ENCODE data around the gene RTTN.

The RTTN gene

DNA sequence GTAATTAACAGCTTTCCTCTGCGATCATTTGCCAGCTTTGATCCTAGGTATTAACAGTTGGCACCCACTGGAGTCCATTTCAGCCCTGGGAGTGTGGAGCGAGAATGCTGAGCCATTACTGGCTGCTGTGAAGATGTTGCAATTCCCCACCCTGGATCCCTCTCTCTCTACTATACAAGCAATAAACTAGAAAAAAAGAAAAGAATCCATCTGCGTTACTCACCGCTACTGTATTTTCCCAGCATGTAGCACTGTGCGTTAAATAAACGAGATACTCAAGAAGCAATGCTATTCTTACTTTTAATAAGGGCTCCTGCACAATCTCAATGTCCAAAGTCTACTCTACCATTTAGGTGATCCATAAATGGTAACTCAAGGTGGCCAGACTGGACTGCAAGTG, 8.5 kb downstream of the RTTN start:
- DNase-seq, result no peak

DNA sequence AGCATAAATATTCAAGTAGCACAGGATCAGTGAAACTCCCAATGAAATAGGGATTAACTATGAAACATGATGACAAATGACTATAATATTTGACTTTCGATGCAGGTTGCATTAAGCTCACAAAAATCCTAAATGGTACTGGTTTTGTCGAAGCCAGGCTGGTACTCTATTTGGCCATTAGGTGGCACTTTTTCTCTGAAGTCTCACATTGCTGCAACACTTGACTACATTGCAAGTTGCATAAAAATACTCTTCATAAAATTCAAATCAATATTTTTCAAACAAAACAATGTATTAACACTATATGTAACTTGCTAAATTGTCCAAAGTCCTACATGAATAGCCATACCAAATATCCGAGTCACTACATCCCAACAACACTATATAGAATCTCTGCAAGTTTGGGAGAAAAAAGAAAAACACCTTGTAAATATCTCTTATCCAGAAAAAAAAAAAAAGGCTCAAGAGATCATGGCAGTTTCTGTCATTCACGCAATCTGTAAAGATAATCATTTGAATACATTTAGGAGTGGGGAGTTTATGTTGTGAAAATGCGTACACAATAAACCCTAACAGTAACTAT, 9.5 kb downstream of the RTTN start:
- DNase-seq, result no peak

DNA sequence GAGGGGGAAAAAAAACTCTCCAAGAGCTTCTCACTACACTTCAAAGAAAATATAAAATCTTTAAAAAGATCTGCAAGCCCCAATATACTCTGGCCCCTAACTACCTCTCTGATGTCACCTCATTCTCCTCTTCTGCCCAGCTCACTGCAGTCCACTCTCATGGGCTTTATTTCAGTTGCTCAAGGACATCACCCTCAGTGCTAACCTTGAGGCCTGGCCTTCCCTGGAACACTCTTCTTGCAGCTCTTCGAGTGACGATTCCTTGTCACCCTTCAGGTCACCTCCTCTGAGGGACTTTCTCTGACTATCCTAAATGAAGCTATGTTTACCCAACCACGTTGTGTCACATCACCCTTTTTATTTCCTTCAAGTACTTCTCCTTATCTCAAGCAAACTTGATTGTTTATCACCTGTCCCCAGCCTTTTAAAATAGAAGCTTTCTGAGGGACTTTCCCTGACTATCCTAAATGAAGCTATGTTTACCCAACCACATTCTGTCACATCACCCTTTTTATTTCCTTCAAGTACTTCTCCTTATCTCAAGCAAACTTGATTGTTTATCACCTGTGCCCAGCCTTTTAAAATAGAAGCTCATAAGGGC, 10.4 kb downstream of the RTTN start:
- no peak for DNase-seq

DNA sequence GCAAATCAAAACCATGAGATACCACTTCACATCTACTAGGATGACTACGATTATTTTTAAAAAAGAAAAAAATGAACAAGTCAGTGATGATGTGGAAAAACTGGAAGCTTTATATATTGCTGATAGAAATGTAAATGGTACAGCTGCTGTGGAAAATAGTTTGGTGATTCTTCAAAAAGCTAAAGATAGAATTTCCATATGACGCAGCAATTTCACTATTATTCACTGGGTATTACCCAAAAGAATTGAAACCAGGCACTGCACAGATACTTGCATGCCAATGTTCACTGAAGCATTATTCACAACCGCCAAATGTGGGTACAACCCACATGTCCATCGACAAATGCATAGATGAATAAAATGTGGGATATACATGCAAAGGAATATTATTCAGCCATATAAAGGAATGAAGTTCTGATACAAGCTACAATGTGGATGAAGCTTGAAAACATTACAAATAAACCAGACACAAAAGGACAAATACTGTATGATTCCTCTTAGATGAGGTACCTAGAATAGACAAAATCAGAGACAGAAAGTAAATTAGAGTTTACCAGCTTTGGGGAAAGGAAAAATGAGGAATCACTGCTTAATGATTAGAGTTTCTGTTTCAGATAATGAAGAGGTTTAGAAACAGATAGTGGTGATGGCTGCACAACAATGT, 11.1 kb downstream of the RTTN start:
- no peak for DNase-seq

DNA sequence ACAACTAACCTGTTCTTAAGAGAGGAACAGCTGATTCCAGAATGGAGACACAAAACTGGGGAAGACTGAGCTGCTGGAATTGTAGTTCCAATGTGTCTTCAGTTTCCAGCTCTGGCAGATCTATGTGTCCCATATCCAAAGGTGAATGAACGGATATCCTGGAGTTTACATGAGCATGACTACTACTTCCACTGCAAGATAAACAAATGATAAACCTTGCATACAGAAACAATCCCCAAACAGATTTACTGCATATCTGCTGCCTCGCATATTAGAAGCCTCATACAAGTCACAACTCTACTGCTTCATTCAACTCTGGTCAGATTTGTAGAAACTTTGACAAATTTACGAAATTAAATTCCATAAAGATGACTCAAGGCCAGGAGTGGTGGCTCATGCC, 15.0 kb downstream of the RTTN start:
- no peak for DNase-seq

DNA sequence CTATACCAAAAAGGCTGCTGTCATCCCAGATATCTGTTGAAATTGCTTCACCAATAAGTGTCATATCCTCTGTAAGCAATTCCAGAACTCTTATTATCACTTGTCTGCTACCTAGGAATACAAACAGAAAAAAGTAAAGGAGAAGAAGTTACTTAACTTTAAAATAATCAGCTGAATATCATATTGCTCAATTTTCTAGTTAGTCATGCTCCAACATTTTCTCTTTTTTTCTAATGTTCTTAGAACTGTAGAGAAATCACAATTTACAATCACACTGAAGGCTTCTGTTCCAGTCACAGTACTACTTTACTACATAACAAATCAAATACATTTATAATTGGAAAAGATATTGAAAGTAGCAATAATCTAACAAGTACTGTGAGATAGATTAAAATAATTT, 17.4 kb downstream of the RTTN start:
- no peak for DNase-seq

DNA sequence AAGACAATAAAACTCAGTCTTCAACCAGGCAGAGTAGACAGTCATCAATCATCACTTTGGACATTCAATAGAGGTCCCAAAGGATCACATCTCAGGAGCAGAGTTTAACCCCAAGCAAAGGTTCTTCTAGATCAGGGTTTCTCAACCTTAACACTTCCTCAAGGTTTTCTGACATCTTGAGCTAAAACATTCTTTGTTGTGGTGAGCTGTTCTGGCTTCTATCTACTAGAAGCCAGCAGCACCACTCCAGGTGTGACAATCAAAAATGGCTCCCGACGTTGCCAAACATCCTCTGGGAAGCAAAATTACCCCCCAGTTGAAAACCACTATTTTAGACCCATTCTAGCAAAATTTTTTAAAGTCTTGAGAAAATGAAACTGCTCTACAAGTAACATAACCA, 22.0 kb downstream of the RTTN start:
- DNase-seq, result no peak

DNA sequence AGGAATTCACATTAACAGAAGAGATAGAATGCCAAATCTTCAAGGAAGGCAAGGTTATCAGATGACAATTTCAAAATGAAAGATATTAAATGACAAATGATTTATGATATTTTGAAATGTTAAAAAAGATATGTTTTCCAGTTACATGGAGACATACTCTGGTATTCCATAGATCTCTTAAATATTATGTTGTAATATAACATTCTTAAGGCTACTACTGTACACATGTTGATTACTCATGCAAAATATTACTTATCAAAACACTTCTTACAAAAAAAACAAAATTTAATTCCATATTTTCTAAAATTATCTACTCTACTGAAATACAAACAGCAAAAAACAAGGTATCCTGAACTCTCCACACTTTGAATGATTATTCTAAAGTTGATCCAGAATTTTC, 22.9 kb downstream of the RTTN start:
- DNase-seq, result no peak

DNA sequence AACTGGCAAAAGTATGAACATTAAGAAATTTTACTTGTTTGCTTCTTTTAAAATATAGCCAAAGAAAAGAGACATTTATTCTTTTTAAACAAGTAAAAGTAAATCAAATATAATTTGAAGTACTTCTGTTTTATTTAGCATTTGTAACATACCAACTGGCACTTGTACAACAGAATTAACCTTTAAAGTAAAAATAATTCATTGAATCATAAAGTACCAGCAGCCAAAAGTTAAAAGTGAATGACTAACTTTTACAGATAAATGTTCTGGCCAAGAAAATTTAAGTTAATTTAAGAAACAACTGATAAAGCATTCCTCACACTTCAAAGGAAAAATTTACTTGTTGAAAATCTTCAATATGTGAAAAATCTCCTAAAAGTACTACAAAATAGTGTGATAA, 23.8 kb downstream of the RTTN start:
- DNase-seq, result no peak

DNA sequence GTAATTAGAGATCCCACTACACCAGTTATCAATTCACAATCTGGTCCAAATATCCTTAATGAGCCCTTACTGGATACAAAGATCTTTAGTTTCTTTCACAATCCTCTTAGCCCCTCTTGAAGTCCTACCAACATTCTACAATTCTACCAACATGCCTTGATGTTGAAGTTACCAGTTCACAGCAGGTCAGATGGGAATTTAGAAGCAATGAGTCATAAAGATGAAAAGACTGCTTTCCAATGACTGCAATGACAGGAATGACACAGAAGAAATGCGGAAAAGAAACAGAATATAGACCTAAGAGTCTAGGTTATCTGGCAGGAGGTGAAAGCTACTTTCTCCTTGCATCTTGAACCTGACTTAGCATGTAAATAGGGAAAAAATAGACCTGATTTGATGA, 24.5 kb downstream of the RTTN start:
- no peak for DNase-seq

DNA sequence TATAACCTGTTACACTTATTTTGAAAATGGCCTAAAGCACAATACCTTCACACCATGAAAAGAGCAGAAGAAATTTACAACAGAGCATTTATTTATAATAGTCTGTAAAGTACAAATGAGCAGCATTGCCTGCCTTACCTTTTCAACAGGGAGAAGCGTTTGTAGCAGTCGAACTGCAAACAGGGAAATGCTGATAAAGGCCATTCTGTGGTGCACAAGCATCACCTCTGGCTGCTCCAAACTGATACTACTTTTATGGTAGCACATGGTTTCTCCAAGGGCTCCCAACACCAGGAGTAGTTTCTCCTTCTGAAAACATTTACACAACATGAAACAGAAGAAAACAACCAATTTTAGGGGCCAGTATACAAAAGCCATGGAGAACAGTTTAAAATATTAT, 28.9 kb downstream of the RTTN start:
- DNase-seq, result no peak

DNA sequence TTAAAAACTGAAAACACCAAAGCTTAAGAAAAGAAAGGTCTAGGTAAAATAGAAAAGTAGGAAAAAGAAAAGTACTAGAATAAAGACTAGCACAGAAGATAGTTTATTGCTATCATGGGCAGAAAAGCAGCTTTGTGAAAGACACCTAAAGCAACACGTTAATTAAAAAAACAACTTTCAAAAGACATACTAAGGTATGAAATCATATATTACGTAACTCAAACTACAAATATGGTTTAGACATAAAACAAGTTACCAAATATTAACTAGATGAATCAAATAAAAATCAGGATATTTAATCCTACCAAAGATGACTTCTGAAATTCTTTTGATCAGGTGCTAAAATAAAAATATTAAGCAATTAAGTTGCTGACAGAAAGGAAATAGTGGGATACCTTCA, 30.3 kb downstream of the RTTN start:
- no peak for DNase-seq

DNA sequence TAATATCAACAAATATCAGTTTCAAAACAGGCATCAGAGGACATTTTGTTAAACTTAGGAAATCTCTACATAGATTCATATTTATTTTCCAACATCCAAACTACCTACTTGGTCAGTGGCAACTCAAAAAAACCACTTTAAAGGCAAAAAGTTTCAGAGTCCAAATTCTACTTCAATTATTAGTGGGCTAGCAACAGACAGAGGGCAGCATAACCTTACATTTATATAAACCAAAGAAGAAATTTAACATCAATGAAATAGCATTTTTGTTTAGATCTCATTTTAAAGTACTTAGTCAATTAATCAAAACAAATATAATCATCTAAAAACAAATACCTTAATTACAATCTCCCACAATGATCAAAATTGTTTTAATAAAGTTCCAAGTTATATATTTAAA, 33.3 kb downstream of the RTTN start:
- no peak for DNase-seq

DNA sequence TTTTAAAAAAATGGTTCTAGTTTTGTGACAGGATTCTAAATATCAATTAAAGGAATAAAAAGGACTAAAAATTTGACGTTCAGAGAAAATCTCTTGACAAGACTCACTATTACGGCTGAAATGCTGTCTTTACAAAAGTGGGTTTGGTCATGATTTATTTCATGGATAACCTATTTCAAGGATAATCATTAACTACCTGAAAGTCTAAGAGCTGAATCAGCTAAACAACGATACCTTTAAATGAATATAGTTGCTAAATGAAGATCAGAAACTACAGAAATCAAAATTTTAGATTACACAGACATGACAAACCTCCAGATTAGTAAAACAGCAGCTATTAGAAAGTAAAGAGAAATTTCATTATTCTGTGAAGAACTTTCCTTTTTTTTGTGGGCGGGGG, 35.7 kb downstream of the RTTN start:
- DNase-seq, result no peak

DNA sequence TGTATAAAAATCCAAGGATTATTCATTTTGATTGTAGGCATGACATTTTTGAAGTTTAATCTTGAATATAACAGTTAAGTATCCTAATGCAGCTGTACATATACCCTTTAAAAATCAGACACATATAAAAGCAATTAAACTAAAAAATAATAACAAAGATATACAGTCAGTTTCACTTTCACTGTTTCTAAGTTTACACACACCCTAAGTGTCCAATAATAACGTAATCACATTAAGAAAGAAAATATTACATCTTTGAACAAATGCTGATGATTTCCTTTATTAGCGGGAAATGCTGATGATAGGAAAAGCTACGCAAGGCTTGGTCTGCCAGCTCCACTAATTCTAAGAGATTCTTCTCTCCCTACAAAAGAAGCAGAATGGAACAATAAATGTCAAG, 38.8 kb downstream of the RTTN start:
- no peak for DNase-seq

DNA sequence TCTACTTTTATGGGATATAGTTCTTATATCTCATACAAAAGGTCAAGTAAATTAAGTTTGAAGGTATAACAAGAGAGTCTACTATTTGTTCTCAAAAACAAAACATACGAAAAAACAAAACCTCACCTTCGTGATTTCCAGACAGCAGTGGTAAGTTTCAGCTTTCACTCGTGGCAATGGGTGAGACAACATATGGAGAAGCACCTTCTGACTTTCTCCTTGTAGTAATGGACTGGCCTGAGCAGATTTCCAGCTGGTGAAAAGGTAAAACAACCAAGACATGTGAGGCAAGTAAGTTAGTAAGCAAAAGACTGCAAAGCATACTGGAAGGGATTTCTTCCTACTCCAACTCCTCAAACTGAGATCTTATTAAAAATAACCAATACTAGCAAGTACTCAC, 39.6 kb downstream of the RTTN start:
- DNase-seq, result no peak

DNA sequence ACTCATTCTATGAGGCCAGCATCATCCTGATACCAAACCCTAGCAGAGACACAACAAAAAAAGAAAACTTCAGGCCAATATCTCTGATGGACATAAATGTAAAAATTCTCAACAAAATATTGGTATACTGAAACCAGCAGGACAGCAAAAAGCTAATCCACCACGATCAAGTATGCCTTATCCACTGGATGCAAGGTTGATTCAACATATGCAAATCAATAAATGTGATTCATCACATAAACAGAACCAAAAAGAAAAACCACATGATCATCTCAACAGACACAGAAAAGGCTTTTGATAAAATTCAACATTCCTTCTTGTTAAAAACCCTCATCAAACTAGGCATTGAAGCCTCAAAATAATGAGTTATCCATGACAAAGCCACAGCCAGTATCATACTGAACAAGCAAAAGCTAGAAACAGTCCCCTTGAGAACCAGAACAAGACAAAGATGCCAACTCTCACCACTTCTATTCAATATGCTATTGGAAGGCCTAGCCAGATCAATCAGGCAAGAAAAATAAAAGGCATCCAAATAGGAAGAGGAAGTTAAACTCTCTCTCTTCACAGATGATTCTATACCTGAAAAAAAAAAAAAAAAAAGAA, 45.3 kb downstream of the RTTN start:
- no peak for DNase-seq

DNA sequence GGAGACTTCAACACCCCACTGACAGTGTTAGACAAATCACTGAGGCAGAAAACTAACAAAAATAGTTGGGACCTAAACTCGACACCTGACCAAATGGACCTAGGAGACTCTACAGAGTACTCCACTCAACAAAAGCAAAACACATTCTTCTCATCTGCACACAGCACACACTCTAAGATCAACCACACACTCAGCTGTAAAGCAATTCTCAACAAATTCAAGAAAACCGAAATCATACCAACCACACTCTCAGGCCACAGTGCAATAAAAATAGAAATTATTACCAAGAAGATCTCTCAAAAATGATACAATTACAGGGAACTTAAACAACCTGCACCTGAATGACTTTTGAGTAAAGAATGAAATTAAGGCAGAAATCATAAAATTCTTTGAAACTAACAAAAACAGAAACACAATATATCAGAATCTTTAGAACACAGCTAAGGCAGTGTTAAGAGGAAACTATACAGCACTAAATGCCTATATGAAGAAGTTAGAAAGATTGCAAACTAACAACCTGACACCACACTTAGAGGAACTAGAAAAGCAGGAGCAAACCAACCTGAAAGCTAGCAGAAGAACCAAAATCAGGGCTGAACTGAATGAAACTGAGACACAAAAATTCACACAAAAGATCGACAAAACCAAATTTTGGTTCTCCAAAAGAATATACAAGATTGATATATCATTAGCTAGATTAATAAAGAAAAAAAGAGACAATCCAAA, 46.3 kb downstream of the RTTN start:
- DNase-seq, result no peak

DNA sequence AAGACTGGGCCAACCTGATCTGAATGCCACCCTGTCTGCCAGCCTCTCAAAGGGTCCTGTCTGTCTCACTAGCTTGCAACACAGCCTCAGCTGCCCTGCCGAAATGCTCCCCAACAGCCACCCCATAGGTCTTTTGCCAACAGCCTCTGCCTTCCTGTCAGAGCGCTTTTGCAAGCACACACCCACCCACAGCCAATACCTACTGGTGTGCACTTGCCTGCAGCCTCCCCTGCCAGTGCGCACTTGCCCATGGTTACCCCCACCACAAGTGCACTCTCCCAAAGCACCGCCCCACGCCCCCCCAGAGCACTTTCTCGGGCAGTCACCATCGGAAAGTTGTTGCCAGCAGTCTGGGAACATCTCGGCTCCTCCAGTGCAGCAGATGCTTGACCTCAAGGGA, 48.6 kb downstream of the RTTN start:
- no peak for DNase-seq

DNA sequence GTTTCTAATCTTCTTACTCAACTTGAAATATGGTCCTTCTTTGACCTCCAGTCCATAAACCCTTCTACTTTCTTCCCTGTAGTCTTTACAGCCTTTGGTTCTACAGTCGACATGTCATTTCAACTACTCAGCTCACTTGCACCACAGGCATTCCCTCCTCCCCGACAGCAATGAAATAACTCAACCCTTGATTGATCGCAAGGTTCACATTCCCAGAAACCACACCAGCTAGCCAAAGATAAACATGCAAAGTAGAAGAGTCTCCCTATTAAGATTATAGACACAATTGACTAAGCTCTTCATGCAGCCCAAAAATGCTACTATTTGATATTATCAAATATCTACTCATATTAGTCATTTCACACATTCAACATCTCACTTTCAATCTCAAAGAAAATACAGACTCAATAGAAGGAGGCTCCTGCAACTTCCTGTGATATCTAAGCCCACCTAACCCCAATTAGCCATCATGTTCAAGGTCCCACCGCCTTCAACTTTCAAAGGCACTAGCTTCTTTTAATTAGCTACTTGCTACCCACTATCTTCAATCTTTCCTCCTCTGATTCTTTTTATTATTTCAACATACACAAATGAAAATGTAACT, 50.8 kb downstream of the RTTN start:
- DNase-seq, result no peak

DNA sequence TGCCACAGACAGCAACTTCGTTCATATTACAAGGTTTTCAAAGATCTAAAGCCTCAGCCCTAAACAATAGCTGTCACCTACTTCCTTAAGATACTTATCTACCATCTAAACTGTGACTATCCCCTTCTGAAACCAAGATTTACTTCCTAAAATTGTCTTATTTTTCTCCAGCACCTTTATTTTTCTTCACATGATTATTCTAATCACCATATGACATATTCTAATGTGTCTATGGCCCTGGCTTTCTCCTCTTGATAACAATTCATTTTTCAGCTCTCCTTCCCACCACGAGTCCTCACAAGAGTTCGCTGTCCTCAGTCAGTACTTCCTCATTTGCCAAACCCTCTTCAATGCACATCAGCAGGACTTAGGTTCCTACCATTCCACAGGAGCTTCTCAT, 53.9 kb downstream of the RTTN start:
- no peak for DNase-seq

DNA sequence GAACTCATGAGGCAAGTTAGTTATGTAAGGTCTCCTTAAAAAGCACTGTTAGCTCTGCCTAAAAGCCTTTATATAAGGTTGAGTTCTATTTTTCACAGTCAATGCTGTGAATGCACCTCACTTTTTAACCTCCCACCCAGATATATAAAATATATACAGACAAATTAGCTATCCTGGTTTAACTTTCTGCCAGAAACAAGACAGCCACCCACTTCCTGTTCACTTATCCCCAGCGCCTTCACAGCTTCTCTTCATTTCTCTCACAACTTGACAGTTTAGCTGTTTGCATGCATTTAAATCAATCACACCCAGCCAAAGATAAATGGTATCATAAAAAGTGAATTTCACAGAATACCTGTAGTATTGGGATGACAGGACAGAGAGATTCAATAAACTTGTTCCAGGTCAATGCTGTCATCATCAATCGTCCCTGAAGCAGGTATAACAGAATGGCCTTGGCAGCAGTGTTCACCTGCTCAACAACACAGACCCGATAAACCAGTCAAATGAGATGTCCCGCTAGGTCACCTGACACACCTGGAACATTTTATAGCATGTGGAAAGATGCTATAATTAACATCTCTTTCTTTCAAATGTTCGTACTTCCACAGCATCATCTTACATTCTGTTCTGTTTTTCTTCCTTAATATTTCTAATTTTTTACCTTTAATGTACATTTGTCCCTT, 55.7 kb downstream of the RTTN start:
- DNase-seq, result no peak

DNA sequence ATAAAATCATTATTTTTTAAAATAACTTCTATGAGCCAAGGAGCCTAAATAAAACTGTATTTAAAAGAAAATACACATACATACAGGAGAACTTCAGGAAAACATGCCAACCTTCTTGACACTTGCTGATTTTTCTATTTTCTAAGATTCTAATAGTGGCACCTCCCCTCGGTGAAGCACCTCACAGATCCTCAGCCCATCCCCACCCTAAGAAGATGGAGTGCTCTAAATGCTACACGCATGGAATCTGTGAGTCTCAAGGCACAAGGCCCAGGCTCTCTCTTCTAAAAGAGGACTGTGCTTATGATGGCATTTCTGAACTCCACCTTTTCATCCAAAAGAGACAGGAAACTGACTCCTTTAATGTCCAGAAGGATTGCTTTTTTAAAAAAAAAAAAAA, 56.3 kb downstream of the RTTN start:
- no peak for DNase-seq
